ENCODE results near the gene PRR7.

DNA sequence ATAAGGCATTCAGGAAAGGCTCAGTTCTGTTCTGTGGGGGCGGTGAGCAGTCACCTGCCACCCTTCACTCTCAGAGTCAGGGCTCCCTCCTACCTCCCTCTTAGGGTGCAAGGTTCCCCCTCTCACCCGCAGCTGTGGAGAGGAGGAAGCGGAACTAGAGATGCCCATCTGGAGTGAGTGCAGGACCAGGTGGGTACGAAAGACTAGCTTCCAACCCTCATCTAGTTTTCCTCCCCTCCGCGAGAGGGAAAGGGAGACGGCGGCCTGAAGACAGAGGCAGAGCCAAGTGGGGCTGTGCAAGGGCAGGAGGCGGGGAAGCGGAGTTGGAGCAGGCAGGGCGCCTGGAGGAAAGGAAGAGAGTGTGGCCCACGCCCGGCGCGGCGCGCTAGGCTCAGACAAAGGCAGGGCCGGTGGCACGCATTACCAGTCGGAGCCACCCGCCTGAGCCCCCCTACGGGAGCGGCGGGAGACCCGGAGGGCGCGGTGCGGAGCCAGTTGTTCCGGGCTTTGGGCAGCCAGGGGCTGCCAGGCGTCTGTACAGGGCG lies 7.3 kb downstream of the PRR7 start:
- TF ChIP-seq ELK1 (IDR thresholded peaks at IDR 0.05; ENCODE audit: borderline replicate concordance, low read depth, low read length) = no peak
- TF ChIP-seq MXI1 (IDR thresholded peaks at IDR 0.05; ENCODE audit: borderline replicate concordance, low read depth, low read length) = no peak
- no peak for TF ChIP-seq CTCF (conservative IDR thresholded peaks at IDR 0.05; ENCODE audit: low read depth, low read length)
- no peak for TF ChIP-seq RCOR1 (IDR thresholded peaks at IDR 0.05; ENCODE audit: insufficient replicate concordance, low read length)
- TF ChIP-seq MAFK (IDR thresholded peaks at IDR 0.05; ENCODE audit: low read depth, low read length) = no peak
- no peak for TF ChIP-seq CEBPB (IDR thresholded peaks at IDR 0.05; ENCODE audit: low read depth, low read length)
- TF ChIP-seq SMC3 (IDR thresholded peaks at IDR 0.05; ENCODE audit: low read depth, low read length) = no peak
- no peak for TF ChIP-seq POLR2A (IDR thresholded peaks at IDR 0.05; ENCODE audit: low read depth, low read length)

Data from IMR-90 (cell line).